ENCODE data around the gene HMCN2.

DNA sequence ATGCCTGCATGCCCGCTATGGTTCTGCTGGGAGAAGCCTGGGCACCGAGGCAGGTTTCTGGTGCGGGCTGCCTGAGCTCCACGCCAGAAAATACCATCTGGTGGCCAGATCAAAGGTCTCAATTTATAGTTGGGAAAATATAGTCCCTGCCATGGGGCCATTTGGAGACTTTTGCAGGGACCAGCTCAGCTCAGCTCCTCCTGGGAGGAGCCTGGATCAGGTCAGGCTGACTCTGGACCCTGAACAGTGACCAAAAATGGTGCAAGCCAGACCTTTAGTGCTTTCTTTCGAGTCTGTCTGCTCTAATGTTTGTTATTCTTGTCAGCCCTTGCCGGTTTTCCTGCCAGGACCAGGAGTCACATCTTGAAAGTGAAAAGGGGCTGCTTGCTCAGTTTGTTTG is 31.8 kb downstream of the HMCN2 start:
- TF ChIP-seq, protein P1, sequence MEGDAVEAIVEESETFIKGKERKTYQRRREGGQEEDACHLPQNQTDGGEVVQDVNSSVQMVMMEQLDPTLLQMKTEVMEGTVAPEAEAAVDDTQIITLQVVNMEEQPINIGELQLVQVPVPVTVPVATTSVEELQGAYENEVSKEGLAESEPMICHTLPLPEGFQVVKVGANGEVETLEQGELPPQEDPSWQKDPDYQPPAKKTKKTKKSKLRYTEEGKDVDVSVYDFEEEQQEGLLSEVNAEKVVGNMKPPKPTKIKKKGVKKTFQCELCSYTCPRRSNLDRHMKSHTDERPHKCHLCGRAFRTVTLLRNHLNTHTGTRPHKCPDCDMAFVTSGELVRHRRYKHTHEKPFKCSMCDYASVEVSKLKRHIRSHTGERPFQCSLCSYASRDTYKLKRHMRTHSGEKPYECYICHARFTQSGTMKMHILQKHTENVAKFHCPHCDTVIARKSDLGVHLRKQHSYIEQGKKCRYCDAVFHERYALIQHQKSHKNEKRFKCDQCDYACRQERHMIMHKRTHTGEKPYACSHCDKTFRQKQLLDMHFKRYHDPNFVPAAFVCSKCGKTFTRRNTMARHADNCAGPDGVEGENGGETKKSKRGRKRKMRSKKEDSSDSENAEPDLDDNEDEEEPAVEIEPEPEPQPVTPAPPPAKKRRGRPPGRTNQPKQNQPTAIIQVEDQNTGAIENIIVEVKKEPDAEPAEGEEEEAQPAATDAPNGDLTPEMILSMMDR (IDR thresholded peaks at IDR 0.05), result no peak
- TF ChIP-seq POLR2AphosphoS5 (IDR thresholded peaks at IDR 0.05), result no peak
- TF ChIP-seq POLR2A (IDR thresholded peaks at IDR 0.05), result no peak

All from stomach (tissue), 4 donors.